GM18499 (cell line): Measurements from ENCODE around the gene ABCA4.

ENCODE experiments used
- ATAC-seq: cut with Tn5 transposase; IDR thresholded peaks from one replicate; pipeline ENCODE4 v1.9.1; 2021; ENCODE audit warnings: moderate number of reproducible peaks; ENCODE audit not compliant: insufficient read depth, unreplicated experiment

ABCA4 gene

GRCh38 chr1:94105581-94105952 lies 15.4 kb downstream of the ABCA4 start:
- no peak for ATAC-seq

GRCh38 chr1:94104776-94105580 lies 16.0 kb downstream of the ABCA4 start:
- ATAC-seq = no peak

DNA sequence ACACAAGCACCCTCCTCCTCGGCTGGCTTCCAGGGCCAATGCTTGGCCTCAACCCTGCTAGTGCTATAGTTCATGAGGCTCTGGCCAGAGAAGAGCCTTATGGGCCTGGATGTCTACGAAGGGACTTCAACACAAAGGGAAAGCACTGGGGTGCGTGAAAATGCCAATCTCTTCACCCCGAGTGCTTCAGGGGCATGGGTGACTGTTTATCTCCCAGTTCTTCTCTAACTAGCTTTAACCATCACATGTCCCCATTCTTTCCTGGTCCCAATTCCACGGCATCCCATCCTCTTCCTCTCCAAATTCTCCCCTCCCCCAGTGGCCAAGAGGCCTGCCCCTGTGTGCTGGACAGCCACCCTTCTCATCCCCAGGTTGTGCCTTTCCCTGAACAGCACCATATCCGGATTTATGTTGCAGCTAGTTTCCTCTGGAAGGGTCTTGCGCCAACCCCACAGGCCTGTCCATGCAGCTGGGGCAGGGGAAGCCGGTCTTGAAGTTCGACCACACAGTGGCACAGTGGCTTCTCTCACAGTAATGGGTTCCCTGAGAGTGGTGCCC lies 16.7 kb downstream of the ABCA4 start:
- no peak for ATAC-seq

GRCh38 chr1:94103608-94104007 lies 17.3 kb downstream of the ABCA4 start:
- no peak for ATAC-seq

- ATAC-seq = no peak
These were observed 19.1 kb downstream of the ABCA4 start for GRCh38 chr1:94101613-94102525.

GRCh38 chr1:94100785-94101612 lies 19.9 kb downstream of the ABCA4 start:
- no peak for ATAC-seq

DNA sequence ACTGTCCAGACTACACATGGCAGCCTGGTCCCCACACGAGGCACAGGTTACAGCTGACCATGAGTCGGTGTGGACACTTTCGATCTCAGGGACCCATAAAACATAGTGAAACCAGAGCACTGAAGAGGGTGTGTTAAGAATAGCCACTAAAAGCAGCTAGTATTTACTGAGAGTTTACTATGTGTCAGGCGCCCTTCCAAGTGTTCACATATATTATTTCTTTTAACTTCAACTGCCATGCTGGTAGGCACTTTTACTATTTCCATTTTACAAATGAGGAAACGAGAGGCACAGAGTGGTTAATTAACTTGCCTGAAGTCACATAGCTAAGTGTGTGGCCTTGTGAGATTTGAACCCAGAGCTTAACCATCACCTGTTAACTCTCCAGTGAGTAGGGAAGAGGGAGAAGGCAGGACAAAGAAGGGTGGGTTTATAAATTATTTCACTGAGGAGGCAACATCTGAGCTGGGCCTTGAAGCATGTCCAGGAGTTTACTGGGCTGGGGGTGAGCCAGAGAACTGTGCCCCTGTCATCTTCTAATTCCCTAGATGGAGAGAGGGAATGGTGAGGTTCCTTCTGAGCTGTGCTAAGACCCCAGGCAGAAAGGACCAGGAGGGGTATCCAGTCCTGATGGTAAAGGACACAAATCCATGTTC lies 20.7 kb downstream of the ABCA4 start:
- ATAC-seq = no peak

DNA sequence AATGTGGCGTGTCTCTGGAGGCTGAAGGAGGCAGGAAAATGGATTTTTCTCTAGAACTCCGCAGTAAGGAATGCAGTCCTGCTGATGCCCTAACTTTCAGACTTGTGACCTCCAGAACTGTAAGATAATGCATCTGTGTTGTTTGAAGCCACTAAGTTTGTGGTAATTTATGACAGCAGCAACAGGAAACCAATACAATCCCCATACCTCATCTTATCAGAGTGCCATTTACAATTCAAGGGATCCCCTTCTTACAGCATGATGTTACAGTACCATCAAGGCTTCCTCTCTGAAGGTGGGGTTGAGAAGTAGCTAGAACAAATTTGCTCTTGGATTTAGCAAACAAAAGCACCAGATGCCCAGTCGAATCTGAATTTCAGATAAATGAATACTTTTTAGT lies 21.6 kb downstream of the ABCA4 start:
- ATAC-seq = no peak

DNA sequence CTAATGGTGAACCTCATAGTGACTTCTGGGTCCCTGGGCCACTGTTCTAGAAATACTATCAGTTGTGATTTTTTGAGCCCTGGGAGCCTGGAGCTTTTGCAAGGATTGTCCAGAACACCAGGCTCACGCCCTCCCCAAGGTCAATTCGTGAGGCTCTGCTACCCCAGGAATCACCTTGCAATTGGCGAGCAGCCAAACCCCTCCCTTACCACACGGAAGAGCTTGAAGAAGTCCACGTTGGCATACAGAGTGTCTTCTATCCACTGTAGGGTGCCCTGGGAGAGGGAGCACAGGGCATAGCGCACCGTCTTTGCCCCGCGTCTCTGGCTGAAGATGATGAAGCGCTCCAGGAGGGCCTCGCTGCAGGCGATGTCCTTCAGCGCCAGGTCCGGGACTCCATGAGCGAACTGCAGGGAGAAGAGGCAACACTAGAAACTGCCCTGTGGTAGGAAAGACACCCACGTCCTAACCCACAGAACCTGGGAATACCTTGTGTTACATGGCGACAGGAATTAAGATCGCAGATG lies 22.3 kb downstream of the ABCA4 start:
- no peak for ATAC-seq

DNA sequence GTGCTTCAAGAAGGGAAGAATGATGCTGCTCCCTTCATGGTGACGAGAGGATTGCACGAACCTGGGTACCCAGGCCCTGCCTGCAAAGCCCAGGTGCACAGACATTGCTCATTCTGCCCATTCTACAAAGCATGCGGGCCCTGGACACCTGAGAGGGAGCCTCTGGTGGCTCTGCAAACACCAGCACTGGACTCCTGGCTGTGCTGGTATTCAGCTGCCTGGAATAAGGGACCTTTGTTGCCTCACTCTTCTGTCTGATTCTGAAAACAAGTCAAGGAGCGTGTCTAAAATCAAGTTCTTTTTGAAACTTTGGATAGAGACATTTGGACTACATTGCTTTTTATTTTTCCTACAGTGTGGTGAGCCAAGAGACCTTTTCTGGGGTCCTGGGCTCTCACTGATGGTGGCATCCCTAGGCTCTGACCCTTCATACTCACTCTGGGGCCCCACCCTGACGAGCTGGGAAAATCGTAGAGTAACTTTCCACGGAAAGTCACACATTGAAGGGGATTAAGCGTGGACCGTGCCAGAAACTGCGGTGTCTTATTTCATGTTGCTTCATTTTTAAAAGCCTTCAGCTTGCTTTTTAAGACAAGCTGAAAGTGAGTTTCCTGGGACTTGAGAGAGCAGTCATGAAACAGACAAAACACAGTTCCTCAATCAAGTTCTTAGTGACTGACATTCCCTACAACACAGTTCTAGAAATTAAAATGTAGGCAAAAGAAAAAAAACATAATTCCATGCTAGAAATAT lies 24.0 kb downstream of the ABCA4 start:
- no peak for ATAC-seq

DNA sequence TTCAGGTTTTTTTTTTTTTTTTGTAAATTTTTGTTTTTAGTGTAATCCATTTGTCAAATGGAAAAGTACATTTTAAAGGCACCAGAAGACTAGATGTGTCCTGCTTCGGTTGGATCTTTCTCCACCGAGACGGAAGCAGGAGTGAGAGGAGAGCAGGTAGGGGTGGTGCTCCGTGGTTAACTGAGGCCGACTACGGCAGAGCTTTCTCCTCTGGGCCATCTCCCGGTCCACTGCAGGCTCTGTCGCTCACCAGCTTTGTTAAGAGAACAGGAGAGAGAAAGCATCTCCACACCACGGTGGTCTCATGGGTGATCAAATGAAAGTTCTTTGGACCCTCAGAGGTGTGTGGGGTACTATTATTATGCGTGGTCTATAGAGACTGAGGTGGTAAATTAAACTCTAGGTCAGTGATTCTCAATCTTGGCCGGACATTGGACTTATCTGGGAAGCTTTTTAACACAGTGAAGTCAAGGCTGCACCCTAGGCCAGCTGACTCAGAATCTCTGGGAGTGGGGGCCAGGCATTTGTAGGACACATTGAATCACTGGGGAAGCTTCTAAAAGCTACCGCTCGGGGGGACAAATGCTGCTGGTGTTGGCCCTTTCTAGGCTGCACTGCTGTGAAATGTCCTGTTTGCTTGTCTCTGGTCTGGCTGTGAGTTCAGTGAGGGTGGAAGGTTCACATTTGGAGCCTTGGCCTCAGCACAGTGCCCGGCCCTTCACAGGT lies 25.0 kb downstream of the ABCA4 start:
- ATAC-seq = no peak

- no peak for ATAC-seq
These were observed 25.8 kb downstream of the ABCA4 start for GRCh38 chr1:94095112-94095637.

- no peak for ATAC-seq
These were observed 26.4 kb downstream of the ABCA4 start for GRCh38 chr1:94094469-94095111.

DNA sequence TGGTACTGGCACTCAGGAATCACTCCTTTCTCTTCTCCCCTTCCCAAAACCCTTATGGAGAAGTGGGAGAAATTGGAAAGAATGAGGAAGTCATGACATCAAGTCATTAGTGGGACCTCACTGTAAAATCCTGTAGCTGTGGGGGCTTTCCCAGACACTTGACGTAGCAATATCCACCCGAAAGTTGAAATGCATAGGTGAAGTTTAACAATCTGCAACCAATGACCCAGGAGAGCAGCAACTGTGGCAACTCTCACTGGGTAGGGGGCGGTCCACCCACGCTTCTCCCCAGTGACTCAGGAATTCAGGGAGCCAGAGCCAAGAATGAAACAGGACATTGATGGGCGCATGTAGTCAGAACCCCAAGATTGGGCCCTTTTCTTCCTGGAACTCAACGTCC lies 27.0 kb downstream of the ABCA4 start:
- no peak for ATAC-seq

DNA sequence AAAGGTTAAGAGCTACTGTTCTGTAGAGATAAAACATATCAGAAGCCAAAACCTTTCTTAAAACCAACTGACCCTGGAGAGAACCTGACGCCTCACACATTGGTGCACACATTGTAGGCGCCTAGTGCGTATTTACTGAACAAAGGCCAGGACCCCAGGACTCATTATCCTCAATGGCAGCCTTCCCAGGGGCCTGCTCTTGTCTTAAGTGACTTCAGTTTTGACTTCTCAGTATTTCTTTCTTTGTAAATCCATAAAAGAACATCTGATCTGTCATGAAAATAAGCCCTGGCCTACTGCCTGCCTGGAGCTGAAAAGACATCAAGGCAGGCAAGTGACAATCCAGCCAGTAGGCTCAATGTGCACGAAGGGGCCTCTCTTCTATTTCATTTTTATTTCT lies 27.6 kb downstream of the ABCA4 start:
- ATAC-seq = no peak

DNA sequence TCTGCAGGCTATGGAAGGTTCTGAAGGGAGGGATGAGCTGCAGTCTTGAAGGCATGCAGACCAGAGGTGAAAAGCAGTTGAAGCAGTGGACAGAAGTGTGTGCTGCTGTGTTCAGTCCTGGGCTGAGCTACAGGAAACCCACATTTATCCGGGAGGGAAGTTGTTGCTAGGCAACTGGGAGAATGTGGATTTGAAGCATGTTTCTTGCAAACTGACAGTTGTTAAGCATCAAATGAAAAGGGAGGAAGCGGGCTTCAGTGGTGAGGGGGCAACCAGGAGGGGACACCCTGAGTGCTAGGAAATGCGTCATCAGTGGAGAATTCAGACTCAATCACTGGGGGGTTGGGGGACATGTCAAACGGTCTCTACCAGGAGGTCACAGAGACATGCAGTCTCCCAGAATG lies 28.7 kb downstream of the ABCA4 start:
- ATAC-seq = no peak

GRCh38 chr1:94090761-94091160 lies 30.2 kb downstream of the ABCA4 start:
- ATAC-seq = no peak

DNA sequence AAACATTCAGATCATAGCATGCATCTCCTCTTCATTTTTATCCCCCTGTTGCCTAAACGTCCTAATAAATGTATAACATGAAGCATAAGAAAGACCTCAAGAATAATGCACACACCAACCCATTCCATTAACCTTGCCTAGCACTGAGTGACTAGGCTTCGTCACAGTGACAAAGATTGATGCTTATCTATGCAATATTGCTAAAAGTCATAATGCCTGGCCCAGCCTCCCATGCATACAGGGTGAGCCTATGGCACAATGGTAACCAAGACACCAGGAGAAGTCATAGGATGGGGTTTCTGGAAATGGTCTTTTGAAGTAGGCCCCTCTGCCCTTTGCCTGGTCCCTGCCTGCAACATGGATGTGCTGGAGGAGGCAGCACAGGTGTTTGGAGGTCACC lies 33.8 kb downstream of the ABCA4 start:
- ATAC-seq = no peak
